Small intestine (tissue), 7 donors: ENCODE results near the gene KLF7. TPM values are rescaled to one million over a fixed set of nuclear protein-coding genes. Genes with fewer than 3 reads are reported as not detected.

Experiments used
- DNase-seq, 2 donors: peaks; one replicate each; pipeline versions ENCODE4 v3.0.0 to v3.0.0-alpha.2; 2013
- FAIRE-seq: peaks from 2 replicates; lab custom pipeline; 2012; peaks lifted over from hg19 to GRCh38; lab: Jason Lieb, UNC
- H3K27ac ChIP-seq, 3 donors: one replicate each; pipeline ENCODE4 v1.5.1; 2013; ENCODE audit warnings: low read length in 2 of 3, mild to moderate bottlenecking in 2 of 3, control low read depth in 1 of 3, inconsistent platforms in 1 of 3, low read depth in 1 of 3, moderate library complexity in 1 of 3
- H3K27me3 ChIP-seq, 3 donors: one replicate each; pipeline ENCODE4 v1.6.1; 2013; ENCODE audit warnings: low read length in 3 of 3, inconsistent platforms in 1 of 3; ENCODE audit not compliant: control insufficient read depth in 3 of 3, insufficient read depth in 3 of 3
- H3K36me3 ChIP-seq, 3 donors: one replicate each; pipeline ENCODE4 v1.6.1; 2013; ENCODE audit warnings: low read length in 3 of 3, inconsistent platforms in 1 of 3, low read depth in 1 of 3, mild to moderate bottlenecking in 1 of 3, moderate library complexity in 1 of 3; ENCODE audit not compliant: control insufficient read depth in 3 of 3, insufficient read depth in 2 of 3
- H3K4me1 ChIP-seq, 3 donors: one replicate each; pipeline ENCODE4 v1.6.1; 2013; ENCODE audit warnings: low read length in 2 of 3, inconsistent platforms in 1 of 3, low read depth in 1 of 3, mild to moderate bottlenecking in 1 of 3, moderate library complexity in 1 of 3; ENCODE audit not compliant: control insufficient read depth in 3 of 3, insufficient read depth in 2 of 3
- H3K4me3 ChIP-seq, 3 donors: one replicate each; pipeline ENCODE4 v1.5.1; 2013; ENCODE audit warnings: low read length in 3 of 3, control low read depth in 1 of 3, inconsistent platforms in 1 of 3, low read depth in 1 of 3, mild to moderate bottlenecking in 1 of 3, moderate library complexity in 1 of 3
- H3K9me3 ChIP-seq, 2 donors: one replicate each; pipeline ENCODE4 v1.6.1; 2013; ENCODE audit warnings: low read depth in 1 of 2, low read length in 1 of 2; ENCODE audit not compliant: control insufficient read depth in 2 of 2, insufficient read depth in 1 of 2
- WGBS, 3 donors: extraction: QIAGEN DNeasy Blood & Tissue Kit; methylation state at CpG; one replicate each; pipeline ENCODE4 v1.1.7; 2013; 5-methylcytosine and 5-hydroxymethylcytosine counted together
- polyA plus RNA-seq, 4 donors: library from polyadenylated mRNA; stranded (reverse) in 3 of 4; unstranded in 1 of 4; fragments of 200-250 nt in 3 of 4; fragments of 120-200 nt in 1 of 4; gene quantifications; one replicate each; pipeline versions ENCODE4 v1.2.1 to v1.2.3, GENCODE V29; 2013
- donor health status: healthy with polysubstance abuse.
- donor health status: control.
- donor health status: control.
- donor health status: Bipolar disorder and iron deficiency.
- donor health status: healthy.

The KLF7 gene
- polyA plus RNA-seq, 4 donors = 1.1 to 11.7 (median 9.0) TPM

DNA sequence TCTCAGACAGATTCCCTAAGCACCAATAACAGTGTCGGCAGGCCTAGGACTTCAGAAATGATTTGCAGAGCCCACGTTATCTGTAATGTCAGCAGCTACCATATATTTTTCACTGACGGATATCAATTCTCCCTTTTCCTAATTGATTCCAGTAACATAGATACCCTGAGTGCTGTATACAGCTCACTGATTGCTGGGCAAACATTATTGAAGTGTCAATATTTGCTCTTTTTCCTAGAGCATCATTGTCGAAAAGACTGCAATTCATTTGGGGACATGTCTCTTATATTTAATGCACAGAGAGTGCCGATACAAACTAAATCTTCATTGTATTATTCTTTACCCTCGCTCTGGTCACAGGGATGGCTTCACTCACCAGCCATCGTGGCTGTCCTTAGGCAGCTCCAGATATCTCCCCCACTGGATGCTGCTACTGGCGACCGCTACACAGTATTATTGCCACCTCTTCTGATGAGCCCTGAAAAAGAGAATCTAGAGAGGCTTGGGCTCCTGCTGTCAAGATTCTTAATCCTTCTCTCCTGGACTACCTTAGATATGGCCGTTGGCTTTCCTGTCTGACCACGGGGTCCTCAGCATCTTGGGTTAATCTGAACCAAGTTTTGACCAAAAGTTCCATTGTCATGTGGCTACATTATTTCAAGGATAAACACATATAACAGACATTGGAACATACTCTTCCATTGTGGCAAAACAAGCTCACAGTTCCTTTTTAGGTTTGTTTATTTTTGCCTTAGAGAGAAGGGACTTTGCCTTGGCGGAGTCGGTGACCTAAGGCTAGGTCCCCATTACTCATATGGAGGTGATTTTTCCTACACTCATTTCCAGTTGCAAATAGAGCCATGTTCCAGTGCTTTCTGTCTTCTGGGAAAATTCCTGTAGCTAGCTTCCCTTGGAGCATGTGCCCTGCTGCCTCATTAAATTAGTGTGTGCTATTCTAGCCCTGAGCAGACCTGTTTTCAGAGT is 121.1 kb downstream of the KLF7 start:
- H3K27ac ChIP-seq = no peak overlapping the region
- no peak overlapping the region for H3K4me3 ChIP-seq
- 70 to 83% (median 78%) methylated on average over 13 of the region's 13 CpGs for WGBS, 3 donors
- DNase-seq (peak in 1 of 2 donors; percentile 13), FAIRE-seq (no peak)
- no peaks in the 10 kb centered on the region for H3K9me3 ChIP-seq
- no peaks in the 10 kb centered on the region for H3K36me3 ChIP-seq
- peaks cover 0 to 3% (median 2%) of the 10 kb centered on the region in 3 donors for H3K4me1 ChIP-seq
- H3K27me3 ChIP-seq = no peaks in the 10 kb centered on the region

DNA sequence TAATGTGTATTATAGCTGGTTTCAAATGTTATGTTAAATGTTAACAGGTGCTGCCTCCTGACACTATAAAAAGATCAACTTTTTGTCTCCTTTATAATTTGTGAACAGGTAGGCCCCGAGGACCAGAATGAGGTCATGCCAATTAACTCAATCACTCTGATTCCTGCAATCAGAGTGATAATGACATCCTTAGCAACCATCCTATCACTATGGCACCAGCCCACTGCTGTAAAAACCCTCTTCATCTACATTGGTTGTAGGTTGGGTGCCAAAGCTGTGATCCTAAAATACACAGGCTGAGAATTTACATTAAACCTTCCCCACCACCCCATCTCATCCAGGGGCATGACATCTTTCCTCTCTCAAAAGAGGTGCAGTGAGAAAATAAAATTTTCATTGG is 122.9 kb downstream of the KLF7 start:
- DNase-seq (no peak), FAIRE-seq (no peak)
- peaks cover 0 to 3% (median 0%) of the 10 kb centered on the region in 3 donors for H3K4me1 ChIP-seq
- H3K27ac ChIP-seq = no peak overlapping the region
- no peaks in the 10 kb centered on the region for H3K36me3 ChIP-seq
- H3K9me3 ChIP-seq = no peaks in the 10 kb centered on the region
- no peaks in the 10 kb centered on the region for H3K27me3 ChIP-seq
- 15 to 62% (median 24%) methylated on average over 1 of the region's 1 CpG for WGBS, 3 donors
- no peak overlapping the region for H3K4me3 ChIP-seq

- Histone ChIP-seq H3K36me3 (no peaks in the 10 kb centered on the region), H3K9me3 (no peaks in the 10 kb centered on the region), H3K27me3 (no peaks in the 10 kb centered on the region), H3K4me3 (no peak overlapping the region), H3K4me1 (peaks cover 0 to 3% (median 0%) of the 10 kb centered on the region in 3 donors), H3K27ac (no peak overlapping the region)
- DNase-seq (no peak), FAIRE-seq (no peak)
- 67 to 85% (median 78%) methylated on average over 9 of the region's 9 CpGs for WGBS, 3 donors
Measured at GRCh38 chr2:207041786-207042554, 123.8 kb downstream of the KLF7 start.

GRCh38 chr2:207041279-207041678 is 124.5 kb downstream of the KLF7 start:
- Histone ChIP-seq H3K9me3 (no peaks in the 10 kb centered on the region), H3K36me3 (no peaks in the 10 kb centered on the region), H3K4me3 (no peak overlapping the region), H3K27ac (no peak overlapping the region), H3K27me3 (no peaks in the 10 kb centered on the region), H3K4me1 (peaks cover 0 to 3% (median 0%) of the 10 kb centered on the region in 3 donors)
- WGBS, 3 donors = 68 to 81% (median 78%) methylated on average over 10 of the region's 10 CpGs
- no peak for DNase-seq
- FAIRE-seq = no peak

GRCh38 chr2:207040696-207041095 is 125.1 kb downstream of the KLF7 start:
- Histone ChIP-seq H3K27ac (no peak overlapping the region), H3K4me3 (no peak overlapping the region), H3K9me3 (no peaks in the 10 kb centered on the region), H3K36me3 (no peaks in the 10 kb centered on the region), H3K27me3 (no peaks in the 10 kb centered on the region), H3K4me1 (peaks cover 0 to 3% (median 0%) of the 10 kb centered on the region in 3 donors)
- 68 to 87% (median 72%) methylated on average over 9 of the region's 9 CpGs for WGBS, 3 donors
- FAIRE-seq (no peak), DNase-seq (no peak)

- DNase-seq = no peak
- H3K4me1 ChIP-seq = peaks cover 0 to 3% (median 0%) of the 10 kb centered on the region in 3 donors
- 43 to 78% (median 57%) methylated on average over 4 of the region's 4 CpGs for WGBS, 3 donors
Measured at GRCh38 chr2:207039225-207039624, 126.5 kb downstream of the KLF7 start.

GRCh38 chr2:207038299-207038698 is 127.4 kb downstream of the KLF7 start:
- no peaks in the 10 kb centered on the region for H3K36me3 ChIP-seq
- H3K27ac ChIP-seq = no peak overlapping the region
- no peak for FAIRE-seq
- H3K4me3 ChIP-seq = no peak overlapping the region
- no peak for DNase-seq
- H3K4me1 ChIP-seq = peaks cover 0 to 3% (median 0%) of the 10 kb centered on the region in 3 donors
- WGBS, 3 donors = 75 to 76% (median 76%) methylated on average over 2 of the region's 2 CpGs
- no peaks in the 10 kb centered on the region for H3K27me3 ChIP-seq
- H3K9me3 ChIP-seq = no peaks in the 10 kb centered on the region

More at GRCh38 chr2:207039225-207039624, 126.5 kb downstream of the KLF7 start:
- Histone ChIP-seq H3K4me3 (no peak overlapping the region), H3K36me3 (no peaks in the 10 kb centered on the region), H3K9me3 (no peaks in the 10 kb centered on the region), H3K27ac (no peak overlapping the region), H3K27me3 (no peaks in the 10 kb centered on the region)
- FAIRE-seq = no peak

DNA sequence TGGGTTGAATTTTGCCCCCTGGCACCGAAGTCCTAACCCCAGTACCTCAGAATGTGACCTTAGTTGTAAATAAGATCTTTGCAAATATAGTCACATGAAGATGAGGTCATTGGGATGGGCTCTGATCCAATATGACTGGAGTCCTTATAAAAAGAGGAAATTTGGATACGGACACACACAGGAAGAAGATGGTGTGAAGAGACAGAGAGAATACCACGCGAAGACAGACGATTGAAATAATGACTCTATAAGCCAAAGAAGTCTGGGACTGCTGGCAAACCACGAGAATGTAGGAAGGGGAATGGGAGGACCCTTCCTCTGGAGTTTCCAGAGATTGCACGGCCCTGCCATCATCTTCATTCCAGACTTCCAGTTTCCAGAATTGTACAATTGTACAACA is 127.9 kb downstream of the KLF7 start:
- no peak overlapping the region for H3K27ac ChIP-seq
- peaks cover 0 to 3% (median 0%) of the 10 kb centered on the region in 3 donors for H3K4me1 ChIP-seq
- H3K4me3 ChIP-seq = no peak overlapping the region
- no peaks in the 10 kb centered on the region for H3K36me3 ChIP-seq
- DNase-seq = no peak
- H3K27me3 ChIP-seq = no peaks in the 10 kb centered on the region
- no peaks in the 10 kb centered on the region for H3K9me3 ChIP-seq
- FAIRE-seq = no peak
- WGBS, 3 donors = 59 to 68% (median 63%) methylated on average over 7 of the region's 7 CpGs
